NCI-H1417 treated with DMSO at 0.1 percent for 48 hours (cell line): ENCODE results near the gene DGKE.
A peak's percentile ranks its signal among the peaks of the same experiment; 100 is the strongest.

Experiments used
- DNase-seq: peaks from one replicate; lab custom pipeline; 2025; lab: John Stamatoyannopoulos, UW

DGKE gene

DNA sequence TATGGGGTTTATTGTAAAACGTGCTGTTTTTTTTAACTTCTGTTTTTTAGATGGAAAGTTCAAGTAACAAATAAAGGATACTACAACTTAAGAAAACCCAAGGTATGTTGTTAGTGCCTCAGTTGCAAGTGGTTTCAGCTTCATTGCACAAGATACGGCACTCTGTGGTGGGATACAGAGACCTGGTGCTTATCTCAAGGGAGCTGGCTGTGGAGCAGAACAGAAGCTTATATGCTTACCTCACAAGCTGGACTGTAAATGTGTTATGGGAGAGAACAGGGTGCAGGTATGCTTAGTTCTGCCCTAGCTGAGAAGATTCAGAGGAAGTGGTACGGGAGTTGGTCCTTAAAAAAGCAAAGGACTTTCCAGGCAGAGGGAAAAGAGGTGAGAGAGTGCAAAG, 15.2 kb downstream of the DGKE start:
- no peak for DNase-seq

DNA sequence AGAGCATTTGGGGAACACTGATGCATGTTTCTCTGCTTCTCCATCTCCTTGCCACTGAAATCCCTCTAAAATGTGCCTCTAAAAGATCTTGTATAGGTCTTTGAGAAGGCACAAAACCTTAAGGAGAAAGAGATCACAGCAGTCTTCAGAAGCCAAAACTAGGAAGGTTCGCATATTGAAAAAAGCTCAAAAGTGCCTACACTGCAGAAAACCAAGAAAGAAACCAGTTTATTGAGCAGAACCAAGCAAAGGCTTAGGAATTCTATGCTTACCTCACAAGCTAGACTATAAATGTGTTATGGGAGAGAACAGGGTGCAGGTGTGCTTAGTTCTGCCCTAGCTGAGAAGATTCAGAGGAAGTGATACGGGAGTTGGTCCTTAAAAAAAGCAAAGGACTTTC, 16.6 kb downstream of the DGKE start:
- DNase-seq, result no peak

DNA sequence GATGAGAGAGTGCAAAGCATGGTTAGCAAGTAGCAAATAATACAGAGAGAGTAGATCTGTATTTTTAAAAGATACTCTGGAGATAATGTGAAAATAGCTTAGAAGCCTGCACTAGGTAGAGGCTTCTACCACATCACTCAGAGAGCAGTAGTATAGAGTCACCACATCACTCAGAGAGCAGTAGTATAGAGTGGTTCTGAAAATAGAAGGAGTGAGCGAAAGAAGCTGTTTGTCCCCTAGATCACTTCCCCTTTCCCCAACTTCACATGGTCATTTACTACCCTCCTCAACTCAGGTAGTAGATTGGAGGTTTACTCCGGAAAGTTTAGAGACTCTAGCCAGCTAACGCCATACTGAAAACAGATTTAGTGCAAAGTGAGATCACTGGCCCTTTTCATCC, 17.1 kb downstream of the DGKE start:
- DNase-seq, result no peak

DNA sequence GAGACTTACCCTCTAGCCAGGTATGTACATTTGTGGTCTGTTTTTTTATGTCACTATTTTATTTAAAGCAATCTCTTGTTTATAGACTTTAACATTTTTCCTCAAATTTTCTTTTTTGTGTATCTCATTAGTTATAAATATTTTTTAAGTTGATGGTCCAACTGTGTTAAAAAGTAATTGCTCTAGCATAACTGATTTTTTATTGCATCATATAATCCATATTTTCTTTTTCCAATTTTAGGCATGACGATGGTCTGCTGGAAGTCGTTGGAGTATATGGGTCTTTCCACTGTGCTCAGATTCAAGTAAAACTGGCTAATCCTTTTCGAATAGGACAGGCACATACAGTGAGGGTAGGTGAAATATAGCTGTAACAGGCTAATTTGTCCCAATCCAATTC, 27.9 kb downstream of the DGKE start:
- DNase-seq, result no peak

DNA sequence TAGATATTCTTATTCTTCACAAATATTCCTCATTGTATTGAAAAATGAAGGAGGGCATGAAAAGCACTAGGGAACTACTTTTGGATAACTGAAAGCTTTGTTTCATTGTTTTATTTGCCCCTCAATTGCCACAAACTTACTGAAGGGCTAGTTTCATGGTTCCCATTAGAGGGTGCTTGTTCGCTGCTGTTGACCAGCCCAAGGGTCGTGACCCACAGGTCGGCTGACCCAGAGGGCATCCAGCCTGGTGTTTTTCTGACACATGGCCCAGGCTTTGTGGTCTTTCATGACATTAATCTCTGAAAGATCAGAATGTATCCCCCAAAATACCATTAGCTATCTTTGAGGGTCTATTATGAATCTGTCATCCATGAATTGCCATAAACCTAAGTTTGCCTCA, 30.0 kb downstream of the DGKE start:
- no peak for DNase-seq

DNA sequence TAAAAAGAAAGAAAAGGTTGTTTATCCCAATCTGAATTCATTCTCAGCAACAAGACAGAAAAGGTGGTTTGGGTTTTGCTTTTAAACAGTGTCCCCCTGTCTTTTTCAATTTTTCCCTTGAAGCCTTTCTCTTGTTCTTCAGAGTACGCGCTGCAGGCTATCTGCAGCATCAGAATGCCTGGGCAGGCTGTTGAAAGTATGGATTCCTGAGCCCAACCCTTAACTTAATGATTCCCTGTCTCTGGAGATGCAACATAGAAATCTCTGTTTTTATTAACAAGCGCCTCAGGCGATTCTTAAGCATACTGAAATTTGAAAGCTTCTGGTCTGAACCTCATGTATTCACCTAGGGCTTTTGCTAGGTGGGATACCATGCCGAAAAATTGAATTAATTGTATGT, 32.1 kb downstream of the DGKE start:
- DNase-seq, result no peak

DNA sequence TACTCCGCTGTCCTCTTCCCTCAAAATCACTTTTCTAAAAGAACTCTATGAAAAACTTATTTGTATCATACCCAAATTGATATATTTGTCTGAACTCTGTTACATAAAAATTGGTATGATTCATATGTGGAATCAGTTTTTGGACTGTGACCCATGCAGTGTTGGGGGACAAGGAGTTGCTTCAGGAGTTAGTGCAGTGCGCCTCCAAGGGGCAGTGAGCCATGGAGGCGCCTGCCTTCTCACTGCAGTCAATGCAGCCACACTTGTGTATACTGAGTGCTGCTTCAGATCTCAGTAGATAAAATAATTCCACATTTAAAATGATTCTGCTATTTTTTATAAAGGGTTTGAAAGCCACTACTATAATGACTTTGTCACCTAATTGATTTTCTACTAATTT, 32.5 kb downstream of the DGKE start:
- DNase-seq, result no peak

DNA sequence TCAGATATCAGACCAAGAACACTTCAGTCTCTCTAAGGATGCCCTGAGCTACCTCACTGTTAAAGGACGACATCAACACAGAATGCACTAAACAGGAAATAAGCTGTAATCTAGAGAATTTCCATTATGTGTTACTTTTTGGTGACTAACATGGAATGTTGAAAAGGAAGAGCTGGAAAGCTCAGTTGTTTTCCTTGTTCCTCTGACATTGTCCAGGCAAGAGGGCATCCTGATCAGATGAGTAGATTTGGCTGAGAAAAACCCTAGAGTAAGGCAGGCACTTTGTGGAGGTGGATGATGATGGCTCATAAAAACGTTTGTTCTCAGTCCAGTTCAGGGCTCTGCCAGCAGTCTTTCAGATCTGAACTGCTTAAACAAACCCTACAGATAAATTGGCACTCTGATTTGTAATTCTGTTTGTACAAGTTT, 34.0 kb downstream of the DGKE start:
- DNase-seq, result no peak

DNA sequence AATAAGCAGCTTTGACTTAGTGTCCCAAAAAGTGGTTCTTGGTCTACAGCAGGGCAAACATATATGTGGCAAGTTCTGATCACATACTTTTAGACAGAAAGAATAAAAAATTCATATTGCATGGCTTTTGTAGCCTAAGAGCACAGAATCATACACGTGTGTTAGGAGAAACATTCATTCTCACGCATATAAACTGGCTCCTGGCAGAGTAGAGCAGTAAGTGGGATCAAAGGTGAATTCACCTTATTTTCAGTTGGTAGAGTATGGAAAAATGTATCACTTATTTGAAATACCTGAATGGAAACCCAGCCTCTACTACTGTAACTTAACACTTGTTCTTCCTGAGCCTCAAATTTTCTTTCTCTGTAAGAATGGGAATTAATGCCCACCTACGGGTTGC, 34.8 kb downstream of the DGKE start:
- DNase-seq, result no peak

DNA sequence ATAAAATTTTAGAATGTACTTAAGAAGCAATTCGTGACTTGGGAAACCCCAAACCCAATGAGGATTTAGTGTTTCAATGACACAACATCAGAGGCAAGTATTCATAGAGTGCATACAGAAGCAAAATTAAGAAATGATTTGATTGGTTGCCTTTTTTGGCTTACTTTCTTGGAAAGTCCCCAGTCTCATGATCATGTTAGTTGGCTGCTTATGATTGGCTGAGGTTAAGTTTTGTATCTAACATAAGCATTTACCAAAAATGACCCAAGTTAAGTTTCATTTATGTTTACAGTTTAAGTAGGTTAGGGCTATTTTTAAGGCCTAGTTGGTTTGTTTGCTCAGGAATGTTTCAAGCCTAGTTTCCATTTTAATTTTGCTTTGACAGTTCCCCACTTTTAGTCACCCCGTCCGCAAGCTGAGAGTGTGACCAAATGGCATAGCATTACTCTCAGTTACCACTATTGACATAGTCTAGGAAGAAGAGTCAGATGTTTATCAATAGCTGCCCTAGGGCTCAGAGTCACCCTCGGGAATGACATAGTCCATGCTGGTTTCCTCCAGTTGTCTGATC, 36.2 kb downstream of the DGKE start:
- DNase-seq, result no peak

DNA sequence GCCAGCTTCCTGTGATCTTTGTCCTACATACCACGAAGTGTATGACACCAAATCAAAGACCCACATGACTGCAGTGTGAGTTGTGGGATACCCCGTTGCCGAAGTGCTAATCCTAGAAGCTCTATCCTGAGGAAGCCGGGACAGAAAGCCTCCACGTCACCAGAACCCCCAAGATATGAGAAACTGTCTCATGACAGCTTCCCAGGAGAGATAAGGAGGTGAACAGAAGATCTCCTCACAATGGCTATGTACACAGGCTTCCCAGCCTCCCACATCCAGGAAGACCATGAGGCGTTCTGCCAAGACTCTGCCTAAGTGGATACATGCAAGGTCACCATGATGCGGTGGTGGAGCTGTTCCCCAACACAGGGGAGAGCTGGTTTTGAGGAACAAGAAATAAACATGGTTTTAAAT, 42.8 kb downstream of the DGKE start:
- no peak for DNase-seq

DNA sequence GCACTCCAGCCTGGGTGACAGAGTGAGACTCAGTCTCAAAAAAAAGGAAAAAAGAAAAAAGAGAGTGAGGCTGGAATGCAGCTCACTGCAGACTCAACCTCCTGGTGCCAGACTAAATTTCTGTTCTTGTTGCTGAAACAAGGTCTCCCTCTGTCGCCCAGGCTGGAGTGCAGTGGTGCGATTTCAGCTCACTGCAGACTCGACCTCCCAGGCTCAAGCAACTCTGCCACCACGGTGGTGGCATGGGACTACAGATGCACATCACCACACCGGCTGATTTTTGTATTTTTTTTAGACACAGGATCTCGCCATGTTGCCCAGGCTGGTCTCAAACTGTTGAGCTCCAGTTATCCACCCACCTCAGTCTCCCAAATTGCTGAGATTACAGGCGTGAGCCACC, 45.3 kb downstream of the DGKE start:
- DNase-seq, result no peak

DNA sequence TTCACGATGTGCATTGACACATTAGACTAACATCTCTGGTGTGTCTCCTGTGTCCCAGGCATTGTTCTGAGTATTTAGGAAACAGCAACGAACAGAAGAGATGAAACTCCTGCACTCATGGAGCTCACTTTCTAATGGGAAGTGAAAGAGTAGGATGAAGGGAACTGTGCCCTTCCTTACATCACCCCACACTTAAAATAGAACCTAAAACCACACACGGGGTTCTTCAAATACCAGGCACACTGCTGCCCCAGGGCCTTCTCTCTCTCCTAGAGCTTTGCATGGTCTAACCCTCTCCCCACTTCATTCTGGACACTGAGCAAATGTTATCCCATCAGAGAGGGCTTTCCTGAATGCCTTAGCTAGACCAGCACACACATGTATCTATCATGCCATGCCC, 46.2 kb downstream of the DGKE start:
- no peak for DNase-seq

DNA sequence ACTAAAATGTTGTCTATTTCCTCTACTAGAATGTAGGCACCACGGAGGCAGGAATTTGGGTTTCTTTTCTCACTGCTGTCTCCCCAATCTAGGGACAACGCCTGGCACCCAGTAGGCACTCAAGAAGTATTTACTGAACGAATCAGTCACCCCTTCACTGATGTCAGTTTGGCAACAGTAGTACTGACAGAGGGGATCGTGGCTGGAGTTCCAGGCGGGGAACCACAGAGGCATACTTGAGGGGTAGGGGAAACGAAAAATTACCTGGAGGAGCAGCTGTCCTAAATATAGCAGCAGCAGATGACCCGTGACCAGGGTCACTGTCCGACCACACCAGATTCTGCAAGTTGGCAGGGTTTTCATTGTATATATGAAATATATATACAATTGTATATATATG, 46.6 kb downstream of the DGKE start:
- DNase-seq, result no peak

DNA sequence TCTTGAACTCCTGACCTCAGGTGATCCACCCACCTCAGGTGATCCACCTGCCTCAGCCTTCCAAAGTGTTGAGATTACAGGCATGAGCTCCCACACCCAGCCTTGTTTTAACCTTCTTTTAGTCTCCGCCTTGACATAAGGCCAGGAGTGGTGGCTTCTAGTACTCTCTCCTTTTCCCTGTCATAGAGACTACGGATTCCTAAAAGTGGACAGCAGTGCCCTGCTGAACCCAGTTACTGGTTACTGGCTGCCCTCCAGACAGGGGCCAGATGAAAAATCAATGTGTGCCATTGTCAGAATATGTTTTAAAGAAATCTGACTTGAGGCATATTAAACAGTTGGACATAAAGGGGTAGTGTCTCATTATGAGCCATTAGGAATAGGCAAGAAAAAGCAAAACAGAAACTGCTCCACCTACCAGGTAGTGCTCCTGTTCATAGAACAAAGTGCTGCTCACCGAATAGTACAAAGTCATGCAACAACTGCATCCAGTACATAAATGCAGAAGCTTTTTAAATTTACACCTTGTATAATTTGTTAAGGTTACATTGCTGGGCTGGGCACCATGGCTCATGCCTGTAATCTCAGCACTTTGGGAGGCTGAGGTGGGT, 47.8 kb downstream of the DGKE start:
- DNase-seq, result no peak

DNA sequence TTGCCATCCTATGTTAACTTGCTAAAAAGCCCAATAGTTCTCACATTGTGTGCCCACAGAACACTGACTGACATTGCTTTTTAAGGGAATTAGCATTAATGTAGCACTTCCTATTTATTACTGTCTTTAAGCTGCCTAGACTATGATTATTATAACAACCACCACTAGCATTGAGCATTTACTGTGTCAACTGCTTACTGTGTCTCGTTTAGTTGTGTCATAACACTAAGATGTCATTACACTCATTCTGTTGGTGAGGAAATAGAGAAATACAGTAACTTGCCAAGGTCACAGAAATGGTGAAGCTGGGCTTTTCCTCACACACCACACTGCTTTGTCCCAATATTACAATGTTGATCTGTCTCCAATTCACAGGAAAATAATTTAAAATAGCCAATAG, 49.7 kb downstream of the DGKE start:
- no peak for DNase-seq

DNA sequence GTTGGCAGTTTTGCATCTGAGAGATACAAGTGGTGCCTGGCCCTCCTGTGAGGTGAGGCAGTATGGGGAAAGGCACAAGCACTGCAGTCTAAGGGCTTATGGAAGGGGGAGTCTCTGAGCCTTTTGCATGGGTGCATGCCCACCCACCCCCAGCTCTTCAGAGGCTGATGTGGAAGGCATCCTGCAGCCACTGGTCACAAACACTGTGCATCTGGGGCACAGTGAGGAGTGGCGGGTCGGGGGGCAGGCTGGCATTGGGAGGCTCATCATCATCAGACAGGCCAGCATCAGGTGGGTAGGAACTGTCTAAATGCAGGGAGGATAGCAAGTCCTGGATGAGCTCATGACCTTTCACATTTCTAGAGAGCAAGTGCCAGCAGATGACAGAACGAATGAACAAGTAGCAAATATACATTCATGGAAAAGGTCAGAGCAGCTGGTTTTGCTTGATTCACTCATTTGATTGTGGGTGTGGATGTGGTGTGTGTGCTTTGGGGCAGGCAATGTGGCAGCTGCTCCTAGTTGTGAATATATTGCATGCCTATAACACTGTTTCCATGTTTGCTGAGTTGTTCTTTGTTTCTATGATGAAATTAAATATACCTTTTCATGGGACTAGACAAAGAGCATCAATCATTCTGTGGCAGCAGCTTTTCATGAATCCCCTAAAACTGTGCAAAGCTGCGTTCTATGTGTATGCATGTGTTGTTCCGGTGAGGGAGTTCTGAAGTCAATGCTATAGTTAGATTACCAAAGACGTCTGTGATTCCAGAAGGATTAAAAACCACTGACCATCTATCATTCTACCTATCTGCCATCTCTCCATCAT, 50.7 kb downstream of the DGKE start:
- DNase-seq, result peak; percentile 33

DNA sequence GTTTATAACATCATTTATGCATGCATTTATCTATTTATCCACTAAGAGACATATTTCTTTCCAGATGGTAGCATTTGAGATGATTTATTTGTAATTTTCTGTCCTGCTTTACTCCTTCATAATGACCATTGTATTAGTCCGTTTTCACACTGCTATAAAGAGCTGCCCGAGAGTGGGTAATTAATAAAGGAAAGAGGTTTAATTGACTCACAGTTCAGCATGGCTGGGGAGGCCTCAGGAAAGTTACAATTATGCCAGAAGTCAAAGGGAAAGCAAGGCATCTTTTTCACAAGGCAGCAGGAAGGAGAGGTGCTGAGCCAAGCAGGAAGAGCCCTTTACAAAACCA, 51.3 kb downstream of the DGKE start:
- no peak for DNase-seq

DNA sequence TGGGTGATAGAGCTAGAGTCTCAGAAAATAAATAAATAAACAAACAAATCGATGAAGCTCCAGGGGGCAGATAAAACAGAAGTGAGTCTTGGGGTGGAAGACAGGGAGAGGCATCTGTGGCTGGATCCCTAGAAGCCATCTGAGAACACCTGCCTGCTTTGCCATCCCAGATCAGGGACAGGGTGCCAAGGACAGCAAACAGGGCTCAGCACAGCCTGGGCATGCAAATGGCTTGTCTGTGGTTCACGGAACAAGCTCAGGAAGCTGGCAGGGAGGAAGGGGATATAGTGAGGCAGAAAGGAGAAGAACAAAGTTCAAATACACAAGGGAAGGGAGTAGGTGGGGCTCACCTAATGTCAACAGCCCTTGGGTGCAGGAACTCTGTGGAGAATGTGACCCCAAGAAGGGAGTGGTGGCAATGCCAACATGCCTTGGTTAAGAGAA, 52.4 kb downstream of the DGKE start:
- no peak for DNase-seq

DNA sequence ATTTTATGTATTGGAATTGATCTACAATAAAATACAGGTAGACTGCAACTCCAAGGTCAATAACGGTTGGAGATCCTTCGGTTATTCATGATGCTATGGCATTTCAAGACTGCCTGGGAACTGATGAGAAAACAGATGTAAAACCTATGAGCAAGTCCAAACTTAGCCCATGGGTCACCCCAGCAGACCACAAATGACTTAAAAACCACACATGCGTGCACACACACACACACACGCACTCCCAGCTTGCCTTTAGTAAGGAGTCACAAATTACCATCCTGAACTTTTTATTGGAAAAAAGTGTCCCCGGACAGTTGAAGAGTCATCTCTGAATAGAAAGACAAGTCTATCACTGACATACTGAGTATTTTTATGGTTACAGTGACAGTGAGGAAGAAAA, 53.2 kb downstream of the DGKE start:
- DNase-seq, result no peak

DNA sequence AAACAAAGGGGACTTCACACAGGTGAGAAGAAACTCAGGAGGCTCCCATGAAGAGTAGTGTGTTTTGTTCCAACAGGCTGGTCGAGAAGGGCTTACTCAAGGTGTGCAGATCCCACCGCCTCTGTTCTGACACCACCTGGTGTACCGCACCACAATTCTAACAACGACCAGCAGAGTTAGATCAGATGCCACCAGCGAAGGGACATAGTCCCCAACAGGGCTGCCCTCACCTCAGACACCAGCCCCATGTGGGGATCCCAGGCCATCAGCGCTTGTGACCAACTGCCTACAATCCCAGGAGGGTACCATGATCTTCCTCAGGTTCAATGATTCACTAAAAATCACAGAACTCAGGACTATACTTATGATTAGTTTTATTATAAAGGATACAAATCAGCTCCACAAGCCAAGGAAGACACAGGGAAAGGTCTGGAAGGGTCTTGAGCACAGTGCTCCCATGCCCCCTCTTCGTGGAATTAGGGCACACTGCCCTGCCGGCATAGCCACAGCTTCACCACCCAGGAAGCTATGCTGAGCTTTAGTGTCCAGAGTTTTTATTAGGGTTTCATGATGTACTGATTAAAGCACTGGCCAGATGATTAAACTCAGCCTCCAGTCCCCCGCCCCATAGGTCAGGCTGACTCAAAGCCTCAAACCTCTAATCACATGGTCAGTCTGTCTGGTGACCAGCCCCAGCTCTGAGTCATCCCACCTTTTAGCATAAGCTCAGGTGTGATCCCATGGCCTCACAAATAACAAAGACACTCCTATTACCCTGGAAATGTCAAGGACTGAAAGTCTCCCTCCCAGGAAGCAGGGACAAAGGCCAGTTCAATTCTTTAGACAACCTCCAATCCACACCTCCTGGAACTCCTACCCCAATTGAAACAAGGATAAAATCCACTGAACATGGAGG, 53.9 kb downstream of the DGKE start:
- no peak for DNase-seq

DNA sequence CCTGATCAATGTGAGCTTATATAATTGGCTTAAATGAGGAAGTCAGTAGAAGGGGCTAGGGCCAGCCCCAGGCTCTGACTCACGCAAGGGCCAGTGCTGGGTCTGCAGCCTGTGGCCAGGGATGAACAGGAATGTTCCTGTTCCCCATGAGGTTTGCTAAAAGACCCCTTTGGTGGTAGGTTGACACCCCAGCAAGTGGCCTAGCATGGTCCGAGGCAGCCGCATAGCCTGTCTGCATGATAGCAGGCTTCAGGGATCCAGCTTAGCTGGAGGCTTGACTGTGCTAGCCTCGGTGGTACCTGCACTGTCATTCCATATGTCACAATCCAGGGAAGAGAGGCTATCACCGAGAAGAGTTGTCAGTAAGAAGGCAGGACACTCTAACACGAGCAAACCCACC, 56.4 kb downstream of the DGKE start:
- no peak for DNase-seq
